HepG2 (cell line): ENCODE results near the gene FAM3A. TPM values are rescaled to one million over a fixed set of nuclear protein-coding genes. Genes with fewer than 3 reads are reported as not detected.

Experiments used
- BORCS8-MEF2B ChIP-seq: sonication (generic); formaldehyde crosslinking; IDR thresholded peaks from 2 replicates; pipeline ENCODE4 v1.8.0; 2022; ENCODE audit warnings: mild to moderate bottlenecking, missing genetic modification reagents
- DRAP1 ChIP-seq: IDR thresholded peaks from 2 replicates; pipeline ENCODE4 v1.6.1; 2016; ENCODE audit warnings: missing genetic modification reagents, missing compliant biosample characterization
- ETV5 ChIP-seq: IDR thresholded peaks from 2 replicates; pipeline ENCODE4 v1.6.1; 2018; ENCODE audit warnings: missing biosample characterization, missing genetic modification reagents, inconsistent platforms, borderline replicate concordance
- GZF1 ChIP-seq: sonication (generic); formaldehyde crosslinking; IDR thresholded peaks from 2 replicates; pipeline ENCODE4 v1.5.1; 2020; ENCODE audit warnings: mild to moderate bottlenecking, missing genetic modification reagents
- HMGXB4 ChIP-seq, 2 experiments: sonication (generic) in 1 of 2; formaldehyde crosslinking in 1 of 2; IDR thresholded peaks; 2 replicates each; pipeline versions ENCODE4 v1.4.0 to v1.6.1; 2018 to 2020; ENCODE audit warnings: missing genetic modification reagents in 2 of 2, borderline replicate concordance in 1 of 2, low read depth in 1 of 2, mild to moderate bottlenecking in 1 of 2, missing biosample characterization in 1 of 2
- JDP2 ChIP-seq: sonication (generic); formaldehyde crosslinking; IDR thresholded peaks from 2 replicates; pipeline ENCODE4 v1.8.1; 2022; ENCODE audit warnings: missing genetic modification reagents, borderline replicate concordance
- KLF16 ChIP-seq, 2 experiments: sonication (generic) in 1 of 2; formaldehyde crosslinking in 1 of 2; IDR thresholded peaks; 2 replicates each; pipeline versions ENCODE4 v1.6.1 to v1.8.0; 2016 to 2023; ENCODE audit warnings: missing genetic modification reagents in 2 of 2, missing compliant biosample characterization in 1 of 2
- MBD4 ChIP-seq: IDR thresholded peaks from 2 replicates; pipeline ENCODE4 v1.6.1; 2012; ENCODE audit warnings: low read length, inconsistent platforms, borderline replicate concordance
- NONO ChIP-seq, 2 experiments: fragments of 450-650 bp in 1 of 2; sonication (generic) in 1 of 2; formaldehyde crosslinking in 1 of 2; IDR thresholded peaks in 1 of 2; conservative IDR thresholded peaks in 1 of 2; 2 replicates each; pipeline versions ENCODE4 v1.6.1 to v1.8.0; 2017 to 2022; ENCODE audit warnings: mild to moderate bottlenecking in 1 of 2, missing genetic modification reagents in 1 of 2, moderate library complexity in 1 of 2
- POLR2AphosphoS5 ChIP-seq: IDR thresholded peaks from 2 replicates; pipeline ENCODE4 v1.6.1; 2012; ENCODE audit warnings: low read depth, low read length
- RBM22 ChIP-seq: fragments of 200-400 bp; formaldehyde crosslinking; optimal IDR thresholded peaks from 2 replicates; pipeline ENCODE3; 2017; ENCODE audit warnings: mild to moderate bottlenecking, low read length, moderate library complexity
- SAFB2 ChIP-seq: sonication (generic); formaldehyde crosslinking; IDR thresholded peaks from 2 replicates; pipeline ENCODE4 v1.5.1; 2020; ENCODE audit warnings: missing genetic modification reagents, low read depth, mild to moderate bottlenecking, borderline replicate concordance
- TBX2 ChIP-seq: sonication (generic); formaldehyde crosslinking; IDR thresholded peaks from 2 replicates; pipeline ENCODE4 v1.5.0; 2020; ENCODE audit warnings: missing genetic modification reagents, mild to moderate bottlenecking, borderline replicate concordance
- ZBTB14 ChIP-seq: sonication (generic); formaldehyde crosslinking; IDR thresholded peaks from 2 replicates; pipeline ENCODE4 v1.4.0; 2020; ENCODE audit warnings: missing genetic modification reagents
- ZNF430 ChIP-seq: sonication (generic); formaldehyde crosslinking; IDR thresholded peaks from 2 replicates; pipeline ENCODE4 v1.9.0; 2021; ENCODE audit warnings: mild to moderate bottlenecking, missing genetic modification reagents
- ZNF530 ChIP-seq: sonication (generic); formaldehyde crosslinking; IDR thresholded peaks from 2 replicates; pipeline ENCODE4 v1.5.0; 2020; ENCODE audit warnings: low read depth, mild to moderate bottlenecking, missing genetic modification reagents
- ZNF737 ChIP-seq: sonication (generic); formaldehyde crosslinking; IDR thresholded peaks from 2 replicates; pipeline ENCODE4 v1.5.0; 2020; ENCODE audit warnings: missing genetic modification reagents, mild to moderate bottlenecking, borderline replicate concordance
- ZNF780A ChIP-seq: sonication (generic); formaldehyde crosslinking; IDR thresholded peaks from 2 replicates; pipeline ENCODE4 v1.8.0; 2022; ENCODE audit warnings: mild to moderate bottlenecking, missing genetic modification reagents, moderate library complexity
- ZSCAN21 ChIP-seq: sonication (generic); formaldehyde crosslinking; IDR thresholded peaks from 2 replicates; pipeline ENCODE4 v1.8.0; 2022; ENCODE audit warnings: mild to moderate bottlenecking, missing genetic modification reagents, moderate library complexity, borderline replicate concordance
- polyA plus RNA-seq, 8 experiments: library from polyadenylated mRNA; depleted of rRNA in 3 of 8; stranded (reverse) in 7 of 8; unstranded in 1 of 8; fragments of >200 nt; fragmentation: Illumina TruSeq in 4 of 8; extraction: Trizol in 4 of 8; gene quantifications; 2 replicates each; pipeline versions ENCODE4 v1.2.1 to v1.2.3, GENCODE V29; 2011 to 2016; ENCODE audit warnings: low read depth in 4 of 8, missing spikeins in 1 of 8, mixed read lengths in 1 of 8; ENCODE audit not compliant: insufficient read depth in 1 of 8
- total RNA-seq, 5 experiments: library from RNA; depleted of rRNA; stranded (reverse); fragments of >200 nt; fragmentation: Illumina TruSeq; extraction: Trizol; gene quantifications; 2 replicates each; pipeline ENCODE4 v1.2.3, GENCODE V29; 2016; ENCODE audit warnings: low read depth in 1 of 5
- TF ChIP-seq, protein P1 (sequence below): sonication (generic); formaldehyde crosslinking; IDR thresholded peaks from 2 replicates; pipeline ENCODE4 v1.5.1; 2020; ENCODE audit warnings: missing genetic modification reagents, mild to moderate bottlenecking, borderline replicate concordance

Gene FAM3A
- total and polyA plus RNA-seq, 2 of the 13 experiments (the other 11 are each of a cell fraction or from before 2014, with no cell fraction given) = 11.2 to 22.7 TPM

- TF ChIP-seq ZSCAN21 (CRISPR knock-in tag) (0 out of 2 replicates have a peak, but pooled peaks have one; percentile 37), ZBTB14 (0 out of 2 replicates have a peak, but pooled peaks have one; percentile 28), RBM22 (peak; percentile 92), GZF1 (CRISPR knock-in tag) (no peak), NONO (IDR thresholded peaks at IDR 0.05) (no peak), NONO (CRISPR knock-in tag; conservative IDR thresholded peaks at IDR 0.05) (peak; percentile 72), POLR2AphosphoS5 (peak; percentile 65), ETV5 (CRISPR knock-in tag) (peak; percentile 55; the same call in 1 of the 2 replicates), DRAP1 (peak; percentile 77; the same call in 1 of the 2 replicates), ZNF780A (CRISPR knock-in tag) (peak; percentile 74; the same call in 1 of the 2 replicates), ZNF530 (CRISPR knock-in tag) (no peak), BORCS8-MEF2B (CRISPR knock-in tag) (0 out of 2 replicates have a peak, but pooled peaks have one; percentile 25), ZNF737 (CRISPR knock-in tag) (no peak), TBX2 (CRISPR knock-in tag) (peak; percentile 27; the same call in 1 of the 2 replicates), SAFB2 (CRISPR knock-in tag) (peak; percentile 95), HMGXB4 (CRISPR knock-in tag; IDR thresholded peaks at IDR 0.05; ENCODE audit: borderline replicate concordance in 1 of 2, low read depth in 1 of 2) (0 out of 4 replicates have a peak, but pooled peaks of 1 of the 2 experiments have one; percentile 47), KLF16 (CRISPR knock-in tag; IDR thresholded peaks at IDR 0.05) (peak in 1 of 2 experiments; percentile 24; a peak in 1 of 4 replicates), MBD4 (no peak), JDP2 (CRISPR knock-in tag) (no peak; the same call in 1 of the 2 replicates), ZNF430 (CRISPR knock-in tag) (peak; percentile 7)
- TF ChIP-seq, protein P1, sequence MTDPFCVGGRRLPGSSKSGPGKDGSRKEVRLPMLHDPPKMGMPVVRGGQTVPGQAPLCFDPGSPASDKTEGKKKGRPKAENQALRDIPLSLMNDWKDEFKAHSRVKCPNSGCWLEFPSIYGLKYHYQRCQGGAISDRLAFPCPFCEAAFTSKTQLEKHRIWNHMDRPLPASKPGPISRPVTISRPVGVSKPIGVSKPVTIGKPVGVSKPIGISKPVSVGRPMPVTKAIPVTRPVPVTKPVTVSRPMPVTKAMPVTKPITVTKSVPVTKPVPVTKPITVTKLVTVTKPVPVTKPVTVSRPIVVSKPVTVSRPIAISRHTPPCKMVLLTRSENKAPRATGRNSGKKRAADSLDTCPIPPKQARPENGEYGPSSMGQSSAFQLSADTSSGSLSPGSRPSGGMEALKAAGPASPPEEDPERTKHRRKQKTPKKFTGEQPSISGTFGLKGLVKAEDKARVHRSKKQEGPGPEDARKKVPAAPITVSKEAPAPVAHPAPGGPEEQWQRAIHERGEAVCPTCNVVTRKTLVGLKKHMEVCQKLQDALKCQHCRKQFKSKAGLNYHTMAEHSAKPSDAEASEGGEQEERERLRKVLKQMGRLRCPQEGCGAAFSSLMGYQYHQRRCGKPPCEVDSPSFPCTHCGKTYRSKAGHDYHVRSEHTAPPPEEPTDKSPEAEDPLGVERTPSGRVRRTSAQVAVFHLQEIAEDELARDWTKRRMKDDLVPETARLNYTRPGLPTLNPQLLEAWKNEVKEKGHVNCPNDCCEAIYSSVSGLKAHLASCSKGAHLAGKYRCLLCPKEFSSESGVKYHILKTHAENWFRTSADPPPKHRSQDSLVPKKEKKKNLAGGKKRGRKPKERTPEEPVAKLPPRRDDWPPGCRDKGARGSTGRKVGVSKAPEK (CRISPR knock-in tag) = no peak
Observed at GRCh38 chrX:154546354-154547244, 30.6 kb upstream of the FAM3A start, which contains the start of gene G6PD (continued).
